H1 (cell line): ENCODE data around the gene FBN2. TPM values are rescaled to one million over a fixed set of nuclear protein-coding genes. Genes with fewer than 3 reads are reported as not detected.
A peak's percentile ranks its signal among the peaks of the same experiment; 100 is the strongest.

ENCODE experiments used
- BCL11A ChIP-seq, 2 experiments: IDR thresholded peaks; one replicate each; pipeline ENCODE4 v1.6.1; 2011; ENCODE audit warnings: low read depth in 2 of 2, low read length in 2 of 2, mild to moderate bottlenecking in 2 of 2
- RAD21 ChIP-seq, 2 experiments: IDR thresholded peaks in 1 of 2; conservative IDR thresholded peaks in 1 of 2; 2 replicates each; pipeline ENCODE4 v1.6.1; 2011; ENCODE audit warnings: low read depth in 2 of 2, low read length in 2 of 2, improper control_type of control experiment in 1 of 2, inconsistent platforms in 1 of 2, mild to moderate bottlenecking in 1 of 2, moderate library complexity in 1 of 2
- TCF12 ChIP-seq: IDR thresholded peaks from 2 replicates; pipeline ENCODE4 v1.6.1; 2011; ENCODE audit warnings: low read depth, mild to moderate bottlenecking, low read length
- polyA plus RNA-seq, 7 experiments: library from polyadenylated mRNA; depleted of rRNA in 3 of 7; stranded (reverse) in 5 of 7; unstranded in 2 of 7; fragments of >200 nt in 5 of 7; fragments of 200-250 nt in 2 of 7; gene quantifications; 1 replicate in 5 of 7; 2 replicates in 1 of 7; 4 replicates in 1 of 7; pipeline versions ENCODE4 v1.2.1 to v1.2.3, GENCODE V29; 2011 to 2013; ENCODE audit warnings: missing spikeins in 2 of 7, mixed read lengths in 2 of 7
- total RNA-seq: library from RNA; stranded (reverse); fragmentation: NEBNext Ultra II Directional; extraction: Animal tissue kit (Norgen Biotek cat#: 25700); gene quantifications from 2 replicates; pipeline ENCODE4 v1.2.1, GENCODE V29; 2021

FBN2 gene
- total and polyA plus RNA-seq, 2 of the 8 experiments (the other 6 are each of a cell fraction or from before 2014, with no cell fraction given): 14.1 to 16.3 TPM

DNA sequence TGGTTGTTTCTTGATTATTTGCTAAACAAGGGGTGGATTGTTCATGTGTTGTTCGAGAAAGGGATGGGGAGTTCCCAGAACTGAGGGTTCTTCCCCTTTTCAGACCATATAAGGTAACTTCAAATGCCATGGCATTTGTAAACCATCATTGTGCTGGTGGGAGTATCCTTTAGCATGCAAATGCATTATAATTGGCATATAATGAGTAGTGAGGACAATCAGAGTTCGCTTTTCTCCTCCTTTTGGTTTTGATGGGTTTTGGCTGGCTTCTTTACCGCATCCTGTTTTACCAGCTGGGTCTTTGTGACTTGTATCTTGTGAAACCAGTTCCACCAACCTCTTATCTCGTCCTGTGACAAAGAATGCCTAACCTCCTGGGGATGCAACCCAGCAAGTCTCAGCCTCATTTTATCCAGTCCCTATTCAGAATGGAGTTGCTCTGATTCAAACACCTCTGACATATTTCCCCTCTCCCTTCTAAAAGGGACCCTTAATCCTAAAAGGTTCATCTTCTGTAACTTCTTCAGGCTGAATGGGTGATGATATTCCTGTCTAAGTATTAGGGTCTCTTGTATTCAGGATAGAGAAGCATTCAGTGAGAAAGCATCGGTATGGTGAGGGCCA, 8.7 kb upstream of the FBN2 start (continued):
- 0 out of 2 replicates have a peak, but pooled peaks have one; percentile 37 for TF ChIP-seq TCF12
- no peak for TF ChIP-seq BCL11A (IDR thresholded peaks at IDR 0.05; ENCODE audit: low read depth in 2 of 2, low read length in 2 of 2)
- peak in 1 of 2 experiments; percentile 10; a peak in 1 of 4 replicates for TF ChIP-seq RAD21 (IDR thresholded peaks at IDR 0.05 in 1 of 2, conservative IDR thresholded peaks at IDR 0.05 in 1 of 2; ENCODE audit: low read depth in 2 of 2, low read length in 2 of 2)
